T1000 (cell line): ENCODE results near the gene WWTR1.

Experiments
- DNase-seq: peaks from one replicate; lab custom pipeline; 2025; ENCODE audit warnings: mixed read lengths; lab: John Stamatoyannopoulos, UW

WWTR1 gene

DNA sequence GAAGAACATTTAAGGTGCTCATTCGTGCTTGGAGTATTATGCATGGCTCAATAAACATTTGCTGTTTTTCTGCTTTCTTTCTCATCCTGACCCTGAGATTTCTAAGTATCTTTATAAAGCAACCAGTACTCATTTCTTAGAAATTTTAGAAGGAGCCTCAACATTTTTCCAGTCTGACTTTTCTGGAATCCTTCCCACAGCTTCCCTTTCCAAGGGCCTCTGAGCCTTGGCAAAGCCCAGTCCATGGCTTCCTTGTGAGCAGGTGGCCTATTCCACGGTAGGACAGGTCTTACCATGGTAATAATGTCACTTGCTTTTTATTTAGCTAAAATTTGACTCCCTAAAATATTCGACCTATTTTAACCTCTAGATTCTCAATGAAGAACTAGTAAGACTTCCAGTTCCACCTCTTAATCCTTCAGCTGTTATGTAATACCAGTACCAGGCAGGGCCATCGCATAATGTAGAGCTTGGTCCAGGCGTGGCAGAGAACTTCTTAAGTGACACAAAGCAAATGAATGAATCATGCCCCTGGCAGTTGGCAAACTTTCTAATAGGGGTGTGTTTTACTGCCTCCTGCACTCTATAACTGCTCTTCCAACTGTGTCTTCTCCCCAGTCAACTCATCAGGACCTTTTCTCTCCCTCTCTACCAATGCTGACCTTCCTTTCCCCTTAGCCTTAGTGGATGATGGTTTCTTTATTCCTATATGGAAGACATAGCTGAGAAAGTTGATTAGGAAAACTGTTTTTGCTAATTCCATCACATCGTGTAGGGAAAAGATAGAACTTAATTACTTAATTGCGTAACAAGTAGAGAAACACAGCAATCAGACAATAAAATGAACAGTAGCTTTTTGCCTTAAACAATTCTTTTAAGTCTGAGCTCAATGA, 184.2 kb downstream of the WWTR1 start:
- DNase-seq: peak; percentile 44

DNA sequence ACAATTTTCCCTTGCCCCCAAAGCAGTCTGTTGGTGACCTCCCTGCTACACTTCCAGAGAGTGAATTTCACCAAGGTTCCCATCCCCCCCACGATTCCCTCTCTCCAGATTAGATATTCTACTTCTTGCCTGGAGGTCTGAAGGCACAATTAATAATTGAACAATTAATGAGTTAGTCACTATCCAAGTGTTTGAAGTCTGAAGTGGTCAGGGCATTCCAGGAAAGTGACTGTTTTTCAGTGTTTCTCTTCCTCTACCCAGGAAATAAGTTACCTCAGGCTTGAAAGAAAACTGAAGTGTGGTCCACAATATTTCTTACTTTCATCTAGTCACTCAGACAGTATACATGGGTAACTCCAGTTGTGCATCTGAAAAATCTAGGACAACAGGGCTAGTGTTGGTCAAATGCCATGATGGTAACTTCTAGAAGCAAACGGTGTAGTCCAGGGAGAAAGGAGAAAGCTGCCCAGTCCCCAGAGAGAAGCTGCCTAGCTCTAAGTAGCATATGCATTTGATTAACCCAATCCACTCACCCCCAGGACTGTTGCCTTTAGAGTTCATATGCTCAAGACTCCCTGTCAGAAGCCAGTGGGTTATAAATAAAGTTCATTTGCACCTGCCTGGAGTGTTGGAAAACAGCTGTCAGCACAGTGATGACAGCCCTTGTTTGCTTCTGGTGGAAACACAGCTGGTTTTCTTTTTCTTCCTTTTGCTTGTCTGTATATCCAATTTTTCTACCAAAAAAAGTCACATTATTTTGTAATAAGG, 185.6 kb downstream of the WWTR1 start:
- DNase-seq: no peak

DNA sequence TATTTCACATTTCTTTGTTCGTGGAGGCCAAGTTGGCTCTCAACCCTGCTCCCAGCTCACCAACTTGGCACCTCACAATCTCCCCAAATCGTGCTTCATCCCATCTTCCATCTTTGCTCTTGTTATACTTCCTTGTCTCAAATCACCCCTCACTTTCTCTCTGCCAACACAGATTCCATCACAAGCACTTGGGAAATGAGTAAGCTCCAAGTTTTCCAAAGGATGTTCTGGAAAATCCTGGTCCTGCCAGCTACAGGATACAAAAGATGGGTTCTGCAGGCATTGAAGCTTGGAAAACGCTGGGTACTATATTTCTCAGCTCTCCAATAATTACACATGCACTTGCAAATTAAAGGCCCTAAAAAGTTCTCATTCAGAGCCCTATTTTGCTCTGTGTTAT, 187.4 kb downstream of the WWTR1 start:
- no peak for DNase-seq

DNA sequence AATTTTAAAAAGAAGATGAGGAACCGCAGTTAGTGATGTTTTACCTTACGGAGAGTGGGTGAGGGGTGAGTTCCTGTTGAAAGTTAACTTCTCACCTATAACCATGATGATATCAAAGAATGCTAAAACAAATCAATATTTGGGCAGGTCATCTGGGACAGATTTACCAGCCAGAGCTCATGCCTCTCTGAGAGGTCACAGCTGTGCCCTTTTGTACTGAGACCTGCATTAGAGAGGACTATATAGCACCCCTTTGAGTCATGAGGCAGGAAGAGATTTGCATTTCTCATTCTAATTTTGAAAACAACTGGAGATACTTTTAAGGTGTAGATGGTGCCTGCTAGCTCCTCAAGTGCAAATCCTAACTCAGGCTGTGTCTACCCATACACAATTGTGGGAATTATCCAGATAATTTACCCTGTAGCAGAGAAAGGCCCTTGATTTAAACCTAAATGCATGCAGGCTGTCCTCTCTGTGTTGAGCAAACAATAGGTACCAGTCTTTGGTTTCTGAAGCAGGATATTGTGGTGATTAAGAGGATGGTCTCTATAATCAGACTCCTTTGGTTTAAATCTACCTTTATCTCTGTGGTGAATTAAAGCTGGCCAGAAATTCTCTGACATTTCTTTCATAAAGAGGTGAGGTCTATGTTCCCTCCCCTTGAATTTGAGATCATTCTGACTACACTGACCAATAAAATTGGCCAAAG, 189.2 kb downstream of the WWTR1 start:
- no peak for DNase-seq
